ENCODE measurements around the gene CFAP53. TPM values are rescaled to one million over a fixed set of nuclear protein-coding genes. Genes with fewer than 3 reads are reported as not detected.
A peak's percentile ranks its signal among the peaks of the same experiment; 100 is the strongest.

Gene CFAP53
- total and polyA plus RNA-seq, 10 donors = 0.13 to 0.85 (median 0.46) TPM; not detected in 2

DNA sequence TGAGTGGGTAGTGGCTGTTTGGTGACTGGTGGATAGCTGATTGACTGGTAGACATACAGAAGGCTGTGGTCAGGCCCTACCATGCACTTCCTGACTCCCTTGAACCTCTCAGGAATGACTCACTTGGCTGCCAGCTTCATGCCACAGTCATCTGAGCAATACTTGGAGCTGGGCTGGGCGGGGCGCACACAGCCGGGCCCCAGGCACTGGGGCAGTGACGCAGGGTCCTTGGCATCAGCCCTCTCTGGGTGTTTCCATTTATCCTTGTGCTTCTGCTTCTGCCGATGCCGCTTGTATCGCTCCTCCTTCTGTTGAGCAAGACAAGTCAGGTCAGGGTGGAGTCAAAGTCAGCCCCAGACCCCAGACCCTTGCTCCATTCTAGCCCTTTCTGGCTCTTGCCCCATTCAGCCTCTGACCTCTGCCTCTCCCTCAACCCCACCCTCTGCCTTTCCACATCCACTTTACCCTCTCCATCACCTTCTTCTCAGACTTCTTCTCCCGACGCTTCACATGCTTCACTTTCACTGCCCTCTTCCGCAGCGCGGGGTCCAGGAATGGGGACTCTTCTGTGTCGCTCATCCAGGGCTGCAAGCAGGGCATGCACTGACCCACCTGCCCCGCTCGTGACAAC is 18.1 kb upstream of the CFAP53 start:
- Histone ChIP-seq H3K9me3 (no peaks in the 10 kb centered on the region), H3K27ac (peak overlapping the region in 2 of 8 donors; percentile 18 to 21), H3K4me3 (no peak overlapping the region), H3K36me3 (peaks cover 0 to 49% (median 35%) of the 10 kb centered on the region in 6 donors), H3K4me1 (peaks cover 32 to 76% (median 46%) of the 10 kb centered on the region in 6 donors), H3K27me3 (replicated peaks in 1 of 7) (no peaks in the 10 kb centered on the region)
- no peak for TF ChIP-seq POLR2A (IDR thresholded peaks at IDR 0.05)
- peak in 1 of 3 donors; percentile 51 for TF ChIP-seq POLR2AphosphoS5 (IDR thresholded peaks at IDR 0.05)
- 86 to 94% (median 90%) methylated on average over 15 of the region's 15 CpGs for WGBS, 5 donors
- DNase-seq = no peak
- intact Hi-C loops (cut with DNase I; ENCODE audit: low total_unique reads) = loop anchor here (10.0 kb wide), 1 partner anchor 90 kb away; the partner anchor contains the start of gene SKA1

DNA sequence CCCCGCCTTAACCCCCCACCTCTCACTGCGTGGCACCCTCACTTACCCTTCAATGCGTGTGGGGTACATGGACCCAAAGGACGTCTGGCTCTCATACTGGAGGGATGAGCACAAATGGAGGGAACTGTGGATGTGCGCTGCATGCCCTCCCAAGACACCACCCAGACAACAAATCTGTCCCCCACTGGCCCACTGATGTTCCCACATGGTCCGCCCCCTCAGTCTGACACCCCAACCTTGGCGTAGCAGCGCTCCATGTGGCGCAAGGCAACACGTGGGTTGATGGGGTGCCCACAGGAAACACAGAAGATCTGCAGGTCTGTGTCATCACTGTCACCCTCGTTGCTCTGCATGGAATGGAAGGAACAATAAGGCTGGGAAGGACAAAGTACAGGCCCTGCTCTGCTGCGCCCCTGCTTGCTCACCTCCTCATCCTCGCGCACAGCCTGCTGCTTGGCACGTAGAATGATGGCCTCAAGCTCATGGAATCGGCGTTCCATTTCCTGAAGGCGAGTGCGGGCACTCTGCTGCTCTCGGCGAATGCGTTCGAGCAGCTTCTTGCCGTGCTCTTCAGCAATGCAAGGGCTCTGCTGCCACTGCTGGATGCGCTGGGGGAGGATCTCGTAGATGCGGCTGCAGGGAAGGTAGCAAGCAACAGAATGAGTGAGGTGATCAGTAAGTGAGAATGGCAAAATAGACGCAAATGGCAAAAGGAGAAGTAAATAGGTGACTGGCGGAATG is 17.3 kb upstream of the CFAP53 start:
- H3K4me3 ChIP-seq = no peak overlapping the region
- DNase-seq = no peak
- intact Hi-C loops (cut with DNase I; ENCODE audit: low total_unique reads) = loop anchor here (10.0 kb wide), 1 partner anchor 91 kb away; the partner anchor contains the start of gene SKA1
- no peaks in the 10 kb centered on the region for H3K27me3 ChIP-seq (replicated peaks in 1 of 7)
- H3K4me1 ChIP-seq = peaks cover 38 to 77% (median 50%) of the 10 kb centered on the region in 6 donors
- peak overlapping the region in 2 of 8 donors; percentile 18 to 21 for H3K27ac ChIP-seq
- no peak for TF ChIP-seq POLR2A (IDR thresholded peaks at IDR 0.05)
- 83 to 93% (median 88%) methylated on average over 27 to 29 of the region's 29 CpGs for WGBS, 5 donors
- peaks cover 0 to 57% (median 40%) of the 10 kb centered on the region in 6 donors for H3K36me3 ChIP-seq
- no peaks in the 10 kb centered on the region for H3K9me3 ChIP-seq

GRCh38 chr18:50282521-50283335 is 16.4 kb upstream of the CFAP53 start:
- H3K9me3 ChIP-seq = no peaks in the 10 kb centered on the region
- no peaks in the 10 kb centered on the region for H3K27me3 ChIP-seq (replicated peaks in 1 of 7)
- peak overlapping the region in 4 of 8 donors; percentile 77 to 90 (median 88) for H3K4me3 ChIP-seq
- intact Hi-C loops (cut with DNase I; ENCODE audit: low total_unique reads) = loop anchor here (10.0 kb wide), 1 partner anchor 92 kb away; the partner anchor contains the start of gene SKA1
- peak overlapping the region in 3 of 8 donors; percentile 95 to 97 (median 97) for H3K27ac ChIP-seq
- TF ChIP-seq CTCF (IDR thresholded peaks at IDR 0.05 in 8 of 11, conservative IDR thresholded peaks at IDR 0.05 in 3 of 11) (no peak), POLR2AphosphoS5 (IDR thresholded peaks at IDR 0.05) (peak in 1 of 3 donors; percentile 23)
- H3K4me1 ChIP-seq = peaks cover 36 to 81% (median 51%) of the 10 kb centered on the region in 6 donors
- peak; percentile 88 for DNase-seq
- H3K36me3 ChIP-seq = peaks cover 0 to 66% (median 43%) of the 10 kb centered on the region in 6 donors
- WGBS, 5 donors = 93 to 96% (median 95%) methylated on average over 41 to 42 of the region's 42 CpGs

DNA sequence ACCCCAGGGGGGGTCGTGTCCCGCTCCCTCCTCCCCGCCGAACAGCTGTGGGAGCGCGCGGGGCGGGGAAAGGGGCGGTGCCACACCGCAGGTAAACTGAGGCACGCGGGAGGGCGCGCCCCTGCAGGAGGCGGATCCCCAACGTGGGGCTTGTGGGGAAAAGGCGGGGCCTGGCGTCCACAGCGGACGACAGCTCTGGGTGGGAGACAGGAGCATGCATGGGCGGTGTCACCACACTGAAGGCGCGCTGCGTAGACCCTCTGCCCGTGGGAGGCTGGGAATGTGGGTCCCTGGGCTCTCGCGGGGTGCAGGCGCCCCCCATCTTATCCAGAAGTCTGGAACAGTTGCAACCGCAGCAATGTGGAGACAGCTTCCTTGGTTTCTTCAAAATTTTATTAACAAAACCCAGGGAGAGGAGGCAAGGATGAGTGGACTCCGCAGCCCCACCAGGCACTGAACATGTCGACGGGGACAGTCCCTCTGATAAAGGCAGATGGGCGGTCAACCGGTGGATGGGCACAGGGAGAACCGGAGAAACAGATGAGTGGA is 15.8 kb upstream of the CFAP53 start:
- Histone ChIP-seq H3K36me3 (peaks cover 0 to 73% (median 46%) of the 10 kb centered on the region in 6 donors), H3K9me3 (no peaks in the 10 kb centered on the region), H3K4me1 (peaks cover 36 to 83% (median 51%) of the 10 kb centered on the region in 6 donors), H3K4me3 (peak overlapping the region; percentile 71 to 92 (median 88)), H3K27me3 (replicated peaks in 1 of 7) (no peaks in the 10 kb centered on the region), H3K27ac (peak overlapping the region; percentile 87 to 97 (median 95))
- DNase-seq = no peak
- TF ChIP-seq CTCF (IDR thresholded peaks at IDR 0.05 in 8 of 11, conservative IDR thresholded peaks at IDR 0.05 in 3 of 11) (no peak), POLR2A (IDR thresholded peaks at IDR 0.05) (no peak), POLR2AphosphoS5 (IDR thresholded peaks at IDR 0.05) (no peak)
- WGBS, 5 donors = 33 to 46% (median 41%) methylated on average over 18 to 35 of the region's 35 CpGs
- intact Hi-C loops (cut with DNase I; ENCODE audit: low total_unique reads) = loop anchor here (10.0 kb wide), 1 partner anchor 93 kb away; the partner anchor contains the start of gene SKA1
